GM12864 (cell line): Measurements from ENCODE around the gene NRXN2.

Experiments
- DNase-seq: peaks from one replicate; pipeline ENCODE4 v3.0.0-alpha.2; 2011; ENCODE audit warnings: low read depth
- H3K4me3 ChIP-seq: 2 replicates; pipeline ENCODE4 v1.5.1; 2011; ENCODE audit warnings: mild to moderate bottlenecking, low read depth, low read length, control low read depth
- CTCF ChIP-seq: IDR thresholded peaks from 2 replicates; pipeline ENCODE4 v1.5.1; 2011; ENCODE audit warnings: low read depth, mild to moderate bottlenecking, moderate library complexity, low read length, control low read depth, inconsistent platforms; ENCODE audit errors: missing control alignments

The NRXN2 gene

DNA sequence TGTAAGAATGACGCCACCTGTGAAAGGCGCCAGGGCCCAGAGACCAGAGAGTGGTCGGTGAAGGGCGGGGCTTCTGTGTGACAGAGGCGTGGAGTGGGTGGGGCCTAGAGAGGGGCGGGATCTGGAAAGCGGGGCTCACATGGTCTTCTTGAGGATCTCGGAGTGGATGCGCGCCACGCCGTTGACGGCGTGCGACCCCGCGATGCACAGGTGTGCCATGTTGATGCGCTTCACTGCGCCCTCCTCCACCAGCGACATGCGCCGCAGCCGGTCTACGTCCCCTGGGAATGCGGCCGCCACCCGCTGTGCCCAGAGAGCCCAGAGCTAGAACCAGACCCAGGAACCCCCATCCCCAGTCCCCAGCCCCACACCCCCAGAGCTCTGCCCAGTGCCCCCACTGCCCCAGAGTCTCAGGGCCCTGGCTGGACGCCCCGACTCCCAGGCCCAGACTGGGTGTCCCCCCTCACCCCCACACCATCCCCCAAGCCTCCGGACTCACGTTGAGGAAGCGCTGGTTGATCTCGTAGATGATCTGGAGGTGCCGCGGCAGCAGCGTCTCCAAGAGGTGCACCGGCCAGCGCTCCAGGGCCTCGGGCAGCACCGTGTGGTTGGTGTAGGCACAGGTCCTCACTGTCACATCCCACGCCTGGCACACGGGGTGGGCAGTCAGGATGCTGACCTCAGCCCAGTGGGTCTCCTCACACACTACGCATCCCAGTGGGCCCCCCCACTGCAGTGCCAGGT lies 30.6 kb upstream of the NRXN2 start:
- no peak for TF ChIP-seq CTCF
- DNase-seq, result no peak
- no peak overlapping the region for H3K4me3 ChIP-seq

- no peak overlapping the region for H3K4me3 ChIP-seq
- no peak for DNase-seq
- TF ChIP-seq CTCF, result no peak
Observed at GRCh38 chr11:64753019-64753379, 30.0 kb upstream of the NRXN2 start.

DNA sequence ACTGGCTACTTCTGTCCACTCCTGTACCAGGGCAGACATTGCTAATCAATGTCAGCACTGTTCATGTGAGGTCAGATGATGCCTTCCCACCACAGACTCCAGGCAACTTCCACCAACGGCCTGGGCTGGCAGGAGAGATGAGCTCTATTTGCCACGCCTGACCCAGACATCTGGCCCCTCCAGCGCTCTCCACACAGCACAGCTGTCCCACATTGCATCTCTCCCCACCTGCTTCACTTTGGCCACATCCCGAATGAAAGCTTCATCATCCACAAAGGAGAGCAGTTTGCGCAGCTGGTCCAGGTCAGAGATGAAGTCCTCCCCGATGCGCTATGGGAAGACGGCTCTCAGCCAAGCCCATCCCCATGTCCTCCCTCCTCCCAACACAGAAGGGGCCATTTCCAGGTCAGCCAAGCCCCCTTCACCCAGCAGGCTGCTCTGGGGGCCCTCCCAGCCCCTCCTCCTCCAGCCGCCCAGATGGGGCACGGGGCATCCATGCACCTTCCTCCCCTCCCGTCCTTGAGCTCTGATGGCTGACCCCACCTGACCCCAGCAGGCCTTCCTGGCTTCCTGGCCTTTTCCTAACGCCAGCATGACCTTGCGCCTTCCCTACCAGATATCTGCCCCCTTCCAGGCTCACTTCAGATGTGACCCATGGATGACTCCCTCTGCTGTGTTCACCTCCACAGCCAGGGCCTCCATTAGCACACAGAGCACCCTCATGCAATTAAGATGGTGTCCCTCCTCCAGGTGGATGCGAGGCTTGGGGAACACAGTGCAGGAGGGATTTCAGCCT lies 29.4 kb upstream of the NRXN2 start:
- TF ChIP-seq CTCF, result no peak
- no peak overlapping the region for H3K4me3 ChIP-seq
- no peak for DNase-seq

GRCh38 chr11:64751580-64751979 lies 28.6 kb upstream of the NRXN2 start:
- no peak overlapping the region for H3K4me3 ChIP-seq
- TF ChIP-seq CTCF, result no peak

DNA sequence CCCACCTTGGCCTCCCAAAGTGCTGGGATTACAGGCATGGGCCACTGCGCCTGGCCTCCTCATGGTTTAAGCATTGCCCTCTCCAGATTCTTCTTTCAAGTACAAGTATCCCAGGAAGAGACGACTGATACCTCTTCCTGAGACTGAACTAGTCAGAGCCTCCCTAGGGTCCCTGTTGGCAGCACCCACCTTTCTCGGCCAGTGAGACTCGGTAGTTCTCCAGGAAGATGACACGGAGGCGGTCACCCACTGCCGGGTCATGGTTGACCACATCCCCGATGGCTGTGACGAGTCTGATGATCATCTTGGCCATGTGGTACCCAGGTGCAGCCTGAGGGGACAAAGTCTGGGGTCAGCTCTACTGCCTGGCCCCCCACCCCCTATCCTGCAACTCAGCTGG lies 28.1 kb upstream of the NRXN2 start:
- no peak overlapping the region for H3K4me3 ChIP-seq
- DNase-seq, result no peak
- no peak for TF ChIP-seq CTCF

More at GRCh38 chr11:64751580-64751979, 28.6 kb upstream of the NRXN2 start:
- no peak for DNase-seq

DNA sequence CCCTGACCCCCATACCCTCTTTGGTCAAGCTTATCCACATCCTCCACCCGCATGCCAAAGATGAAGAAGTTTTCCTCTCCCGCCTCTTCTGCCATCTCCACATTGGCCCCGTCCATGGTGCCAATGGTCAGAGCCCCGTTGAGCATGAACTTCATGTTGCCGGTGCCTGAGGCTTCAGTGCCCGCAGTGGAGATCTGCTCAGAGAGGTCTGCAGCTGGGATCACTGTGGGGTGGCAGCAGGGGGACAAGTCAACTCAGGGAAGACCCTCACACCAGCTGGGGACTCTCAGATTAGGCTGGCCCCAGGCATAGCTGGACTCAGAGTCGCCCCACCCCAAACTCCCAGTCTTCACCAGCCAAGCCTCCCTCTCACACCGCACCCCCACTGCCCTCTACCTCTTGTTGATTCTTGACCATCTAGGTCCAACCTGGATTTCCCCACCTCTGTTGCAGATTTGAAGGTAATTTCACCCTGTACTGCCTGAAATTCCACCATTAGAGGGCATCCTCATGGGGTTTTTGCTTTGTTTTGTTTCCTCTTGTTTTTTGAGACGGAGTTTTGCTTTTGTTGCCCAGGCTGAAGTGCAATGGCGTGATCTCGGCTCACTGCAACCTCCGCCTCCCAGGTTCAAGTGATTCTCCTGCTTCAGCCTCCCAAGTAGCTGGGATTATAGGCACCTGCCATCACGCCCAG lies 27.5 kb upstream of the NRXN2 start:
- H3K4me3 ChIP-seq, result no peak overlapping the region
- TF ChIP-seq CTCF, result no peak
- no peak for DNase-seq
